ENCODE data around the gene CSMD2. TPM values are rescaled to one million over a fixed set of nuclear protein-coding genes. Genes with fewer than 3 reads are reported as not detected.

Gene CSMD2
- total RNA-seq, 1 experiment from 2014 or later: 0.03 TPM

GRCh38 chr1:33802268-33802667 is 362.8 kb downstream of the CSMD2 start:
- DNase-seq (ENCODE audit: low read depth, low spot score): no peak
- in situ Hi-C loops (cut with HindIII; ENCODE audit: low pct_unique_long_range_greater_than_20kb, low sequenced_read_pairs): no loop called here

- in situ Hi-C loops (cut with HindIII; ENCODE audit: low pct_unique_long_range_greater_than_20kb, low sequenced_read_pairs): no loop called here
- DNase-seq (ENCODE audit: low read depth, low spot score): no peak
Observed at GRCh38 chr1:33797849-33798248, 367.2 kb downstream of the CSMD2 start.

GRCh38 chr1:33792651-33793050 is 372.4 kb downstream of the CSMD2 start:
- in situ Hi-C loops (cut with HindIII; ENCODE audit: low pct_unique_long_range_greater_than_20kb, low sequenced_read_pairs): no loop called here
- DNase-seq (ENCODE audit: low read depth, low spot score): no peak

- no peak for DNase-seq (ENCODE audit: low read depth, low spot score)
- in situ Hi-C loops (cut with HindIII; ENCODE audit: low pct_unique_long_range_greater_than_20kb, low sequenced_read_pairs): no loop called here
Observed at GRCh38 chr1:33792216-33792615, 372.8 kb downstream of the CSMD2 start.

- DNase-seq (ENCODE audit: low read depth, low spot score): no peak
- in situ Hi-C loops (cut with HindIII; ENCODE audit: low pct_unique_long_range_greater_than_20kb, low sequenced_read_pairs): no loop called here
Observed at GRCh38 chr1:33791251-33791650, 373.8 kb downstream of the CSMD2 start.

- DNase-seq (ENCODE audit: low read depth, low spot score): no peak
- in situ Hi-C loops (cut with HindIII; ENCODE audit: low pct_unique_long_range_greater_than_20kb, low sequenced_read_pairs): no loop called here
Observed at GRCh38 chr1:33790577-33790976, 374.5 kb downstream of the CSMD2 start.

GRCh38 chr1:33784876-33785275 is 380.2 kb downstream of the CSMD2 start:
- in situ Hi-C loops (cut with HindIII; ENCODE audit: low pct_unique_long_range_greater_than_20kb, low sequenced_read_pairs): no loop called here
- DNase-seq (ENCODE audit: low read depth, low spot score): no peak

GRCh38 chr1:33782776-33783175 is 382.3 kb downstream of the CSMD2 start:
- in situ Hi-C loops (cut with HindIII; ENCODE audit: low pct_unique_long_range_greater_than_20kb, low sequenced_read_pairs): no loop called here

GRCh38 chr1:33781652-33782051 is 383.4 kb downstream of the CSMD2 start:
- in situ Hi-C loops (cut with HindIII; ENCODE audit: low pct_unique_long_range_greater_than_20kb, low sequenced_read_pairs): no loop called here
- no peak for DNase-seq (ENCODE audit: low read depth, low spot score)

More at GRCh38 chr1:33782776-33783175, 382.3 kb downstream of the CSMD2 start:
- DNase-seq (ENCODE audit: low read depth, low spot score): no peak

- no peak for DNase-seq (ENCODE audit: low read depth, low spot score)
- in situ Hi-C loops (cut with HindIII; ENCODE audit: low pct_unique_long_range_greater_than_20kb, low sequenced_read_pairs): no loop called here
Observed at GRCh38 chr1:33777337-33777736, 387.7 kb downstream of the CSMD2 start.

GRCh38 chr1:33768821-33769220 is 396.2 kb downstream of the CSMD2 start:
- in situ Hi-C loops (cut with HindIII; ENCODE audit: low pct_unique_long_range_greater_than_20kb, low sequenced_read_pairs): no loop called here
- DNase-seq (ENCODE audit: low read depth, low spot score): no peak

GRCh38 chr1:33768106-33768505 is 396.9 kb downstream of the CSMD2 start:
- no peak for DNase-seq (ENCODE audit: low read depth, low spot score)
- in situ Hi-C loops (cut with HindIII; ENCODE audit: low pct_unique_long_range_greater_than_20kb, low sequenced_read_pairs): no loop called here

- in situ Hi-C loops (cut with HindIII; ENCODE audit: low pct_unique_long_range_greater_than_20kb, low sequenced_read_pairs): no loop called here
- no peak for DNase-seq (ENCODE audit: low read depth, low spot score)
Observed at GRCh38 chr1:33764149-33764548, 400.9 kb downstream of the CSMD2 start.

- DNase-seq (ENCODE audit: low read depth, low spot score): no peak
- in situ Hi-C loops (cut with HindIII; ENCODE audit: low pct_unique_long_range_greater_than_20kb, low sequenced_read_pairs): no loop called here
Observed at GRCh38 chr1:33763406-33763805, 401.6 kb downstream of the CSMD2 start.

GRCh38 chr1:33762962-33763361 is 402.1 kb downstream of the CSMD2 start:
- no peak for DNase-seq (ENCODE audit: low read depth, low spot score)
- in situ Hi-C loops (cut with HindIII; ENCODE audit: low pct_unique_long_range_greater_than_20kb, low sequenced_read_pairs): no loop called here

- in situ Hi-C loops (cut with HindIII; ENCODE audit: low pct_unique_long_range_greater_than_20kb, low sequenced_read_pairs): no loop called here
- no peak for DNase-seq (ENCODE audit: low read depth, low spot score)
Observed at GRCh38 chr1:33762109-33762830, 402.8 kb downstream of the CSMD2 start.

- no peak for DNase-seq (ENCODE audit: low read depth, low spot score)
- in situ Hi-C loops (cut with HindIII; ENCODE audit: low pct_unique_long_range_greater_than_20kb, low sequenced_read_pairs): no loop called here
Observed at GRCh38 chr1:33758698-33759097, 406.3 kb downstream of the CSMD2 start.

GRCh38 chr1:33753087-33753856 is 411.8 kb downstream of the CSMD2 start:
- in situ Hi-C loops (cut with HindIII; ENCODE audit: low pct_unique_long_range_greater_than_20kb, low sequenced_read_pairs): no loop called here
- no peak for DNase-seq (ENCODE audit: low read depth, low spot score)

- in situ Hi-C loops (cut with HindIII; ENCODE audit: low pct_unique_long_range_greater_than_20kb, low sequenced_read_pairs): no loop called here
Observed at GRCh38 chr1:33745942-33746341, 419.1 kb downstream of the CSMD2 start.

More at GRCh38 chr1:33745942-33746341, 419.1 kb downstream of the CSMD2 start:
- no peak for DNase-seq (ENCODE audit: low read depth, low spot score)
